ENCODE data around the gene LAMA2.

The LAMA2 gene

DNA sequence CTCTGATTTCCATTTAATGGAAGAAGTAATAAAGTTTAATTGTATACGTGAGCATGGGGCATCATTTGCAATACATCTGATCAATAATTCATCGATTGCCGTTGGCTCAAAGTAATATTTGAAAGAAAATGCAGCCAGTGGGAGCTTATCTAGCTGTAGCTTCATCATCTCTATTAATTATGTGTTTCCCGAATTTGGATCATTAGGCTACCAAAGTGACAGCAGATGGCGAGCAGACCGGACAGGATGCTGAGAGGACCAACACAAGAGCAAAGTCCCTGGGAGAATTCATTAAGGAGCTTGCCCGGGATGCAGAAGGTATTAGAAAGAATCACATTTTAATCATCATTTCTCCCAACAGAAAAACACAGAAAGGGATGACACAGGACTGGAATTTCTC, 500.0 kb downstream of the LAMA2 start:
- TF ChIP-seq, protein P1, sequence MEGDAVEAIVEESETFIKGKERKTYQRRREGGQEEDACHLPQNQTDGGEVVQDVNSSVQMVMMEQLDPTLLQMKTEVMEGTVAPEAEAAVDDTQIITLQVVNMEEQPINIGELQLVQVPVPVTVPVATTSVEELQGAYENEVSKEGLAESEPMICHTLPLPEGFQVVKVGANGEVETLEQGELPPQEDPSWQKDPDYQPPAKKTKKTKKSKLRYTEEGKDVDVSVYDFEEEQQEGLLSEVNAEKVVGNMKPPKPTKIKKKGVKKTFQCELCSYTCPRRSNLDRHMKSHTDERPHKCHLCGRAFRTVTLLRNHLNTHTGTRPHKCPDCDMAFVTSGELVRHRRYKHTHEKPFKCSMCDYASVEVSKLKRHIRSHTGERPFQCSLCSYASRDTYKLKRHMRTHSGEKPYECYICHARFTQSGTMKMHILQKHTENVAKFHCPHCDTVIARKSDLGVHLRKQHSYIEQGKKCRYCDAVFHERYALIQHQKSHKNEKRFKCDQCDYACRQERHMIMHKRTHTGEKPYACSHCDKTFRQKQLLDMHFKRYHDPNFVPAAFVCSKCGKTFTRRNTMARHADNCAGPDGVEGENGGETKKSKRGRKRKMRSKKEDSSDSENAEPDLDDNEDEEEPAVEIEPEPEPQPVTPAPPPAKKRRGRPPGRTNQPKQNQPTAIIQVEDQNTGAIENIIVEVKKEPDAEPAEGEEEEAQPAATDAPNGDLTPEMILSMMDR (IDR thresholded peaks at IDR 0.05; ENCODE audit: extremely low read depth, missing control alignments): no peak
- DNase-seq (ENCODE audit: low spot score): no peak

DNA sequence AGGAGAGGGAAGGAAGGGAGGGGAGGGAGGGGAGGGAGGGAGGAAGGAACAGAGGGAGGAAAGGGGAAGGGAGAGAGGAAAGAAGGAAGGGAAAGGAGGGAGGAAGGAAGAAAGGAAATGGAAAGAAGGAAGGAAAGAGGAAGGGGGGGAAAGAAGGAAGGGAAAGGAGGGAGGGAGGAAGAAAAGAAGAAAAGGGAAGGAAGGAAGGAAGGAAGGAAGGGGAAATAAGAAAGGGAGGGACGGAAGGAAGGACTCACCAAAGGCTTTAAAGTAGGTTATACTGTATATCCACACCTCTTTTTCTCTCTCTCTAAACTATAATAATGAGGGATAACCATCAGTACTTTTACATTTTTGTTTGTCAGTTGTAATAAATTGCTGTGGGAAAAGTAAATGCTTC, 502.2 kb downstream of the LAMA2 start:
- DNase-seq (ENCODE audit: low spot score): no peak
- TF ChIP-seq, protein P1 (IDR thresholded peaks at IDR 0.05; ENCODE audit: extremely low read depth, missing control alignments): no peak

- TF ChIP-seq, protein P1 (IDR thresholded peaks at IDR 0.05; ENCODE audit: extremely low read depth, missing control alignments): no peak
Observed at GRCh38 chr6:129390900-129391299, 508.0 kb downstream of the LAMA2 start.

DNA sequence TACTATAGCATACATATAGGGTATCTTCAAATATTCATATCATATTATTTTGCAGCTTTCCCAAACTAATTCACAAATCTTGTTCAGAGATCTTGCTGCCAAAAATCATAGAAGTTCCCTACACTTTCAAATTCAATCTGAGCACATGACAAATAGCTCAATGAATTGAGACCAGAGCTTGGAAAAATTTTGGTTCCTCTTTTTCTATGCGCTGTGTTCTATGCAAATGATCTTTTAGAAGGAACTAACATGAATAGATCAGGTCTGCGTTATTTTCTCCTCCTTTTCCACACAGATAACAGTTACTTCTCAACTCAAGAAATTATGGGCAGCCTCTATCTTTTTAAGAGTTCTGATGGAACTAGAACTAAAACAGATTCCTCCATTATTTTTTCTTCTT, 510.7 kb downstream of the LAMA2 start:
- TF ChIP-seq, protein P1 (IDR thresholded peaks at IDR 0.05; ENCODE audit: extremely low read depth, missing control alignments): no peak
- no peak for DNase-seq (ENCODE audit: low spot score)

More at GRCh38 chr6:129390900-129391299, 508.0 kb downstream of the LAMA2 start:
- no peak for DNase-seq (ENCODE audit: low spot score)

DNA sequence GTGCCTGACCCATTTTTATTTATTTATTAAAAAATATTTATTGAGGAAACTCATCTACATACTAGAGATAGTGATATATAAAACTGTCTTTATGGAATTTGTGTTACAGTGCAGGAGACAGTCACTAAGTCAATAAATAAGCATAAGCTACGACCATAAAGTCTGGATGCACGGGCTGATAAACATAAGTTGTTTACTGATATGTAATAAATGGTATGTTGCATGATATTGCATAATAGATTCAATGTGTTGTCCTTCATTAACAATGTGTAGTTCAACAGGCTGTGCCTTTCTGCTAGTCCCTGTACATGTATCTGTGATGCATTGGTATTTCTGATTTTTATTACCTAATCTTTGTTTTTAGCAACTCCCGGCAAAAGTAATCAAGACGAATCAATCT, 515.8 kb downstream of the LAMA2 start:
- no peak for DNase-seq (ENCODE audit: low spot score)
- TF ChIP-seq, protein P1 (IDR thresholded peaks at IDR 0.05; ENCODE audit: extremely low read depth, missing control alignments): no peak

- no peak for DNase-seq (ENCODE audit: low spot score)
- TF ChIP-seq, protein P1 (IDR thresholded peaks at IDR 0.05; ENCODE audit: extremely low read depth, missing control alignments): no peak
Observed at GRCh38 chr6:129402244-129402643, 519.3 kb downstream of the LAMA2 start.

DNA sequence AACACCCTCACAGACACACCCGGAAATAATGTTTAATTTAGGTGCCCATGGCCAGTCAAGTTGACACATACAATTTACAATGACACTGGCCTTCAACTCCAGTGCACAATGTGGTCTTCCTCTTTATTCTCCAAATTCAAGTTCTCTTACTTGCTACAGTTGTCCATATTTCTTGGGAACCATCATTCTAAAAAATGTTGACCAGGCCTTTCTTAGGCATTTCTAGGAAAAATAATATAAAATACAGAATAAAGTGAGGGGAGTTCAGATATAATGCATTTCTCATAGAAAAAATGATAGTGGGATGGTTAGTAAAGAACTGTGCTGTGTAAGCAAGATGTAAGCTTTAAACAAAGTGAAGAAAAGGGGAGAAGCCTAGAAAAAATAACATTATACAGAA, 528.2 kb downstream of the LAMA2 start:
- TF ChIP-seq, protein P1 (IDR thresholded peaks at IDR 0.05; ENCODE audit: extremely low read depth, missing control alignments): no peak
- no peak for DNase-seq (ENCODE audit: low spot score)
